Breast epithelium (tissue), 3 donors: ENCODE data around the gene DPH7.

Experiments
- CTCF ChIP-seq, 3 donors: fragments of 450-650 bp; IDR thresholded peaks; one replicate each; pipeline ENCODE4 v1.5.1; 2016 to 2017; ENCODE audit warnings: antibody characterized with exemption in 3 of 3, mild to moderate bottlenecking in 3 of 3, moderate library complexity in 3 of 3
- POLR2A ChIP-seq: fragments of 450-650 bp; IDR thresholded peaks from one replicate; pipeline ENCODE4 v1.6.1; 2016; ENCODE audit warnings: antibody characterized with exemption, mild to moderate bottlenecking, moderate library complexity

GRCh38 chr9:137582286-137582860 is 3.6 kb upstream of the DPH7 start:
- TF ChIP-seq CTCF (IDR thresholded peaks at IDR 0.05) (no peak), POLR2A (no peak)
